ENCODE data around the gene ISX.

The ISX gene

GRCh38 chr22:35065796-35066218, at the start of gene ISX:
TSS of gene ISX (plus strand) at chr22:35066158. CDS start at chr22:35067088, 930 bp downstream.
- no peak for DNase-seq (ENCODE audit: low read depth)
- no peak for TF ChIP-seq CTCF (conservative IDR thresholded peaks at IDR 0.05; ENCODE audit: control insufficient read depth, insufficient read depth, low read depth, low read length)
- no peak within 1 kb of the TSS for H3K4me3 ChIP-seq (ENCODE audit: control insufficient read depth, low read depth, low read length)

GRCh38 chr22:35016909-35017308, 49.0 kb upstream of the ISX start:
- no peak overlapping the region for H3K4me3 ChIP-seq (ENCODE audit: control insufficient read depth, low read depth, low read length)
- TF ChIP-seq CTCF (conservative IDR thresholded peaks at IDR 0.05; ENCODE audit: control insufficient read depth, insufficient read depth, low read depth, low read length): no peak
- no peak for DNase-seq (ENCODE audit: low read depth)

- no peak for DNase-seq (ENCODE audit: low read depth)
- TF ChIP-seq CTCF (conservative IDR thresholded peaks at IDR 0.05; ENCODE audit: control insufficient read depth, insufficient read depth, low read depth, low read length): no peak
- H3K4me3 ChIP-seq (ENCODE audit: control insufficient read depth, low read depth, low read length): no peak overlapping the region
Measured at GRCh38 chr22:35018995-35019394, 47.0 kb upstream of the ISX start.

- no peak for DNase-seq (ENCODE audit: low read depth)
- no peak overlapping the region for H3K4me3 ChIP-seq (ENCODE audit: control insufficient read depth, low read depth, low read length)
- no peak for TF ChIP-seq CTCF (conservative IDR thresholded peaks at IDR 0.05; ENCODE audit: control insufficient read depth, insufficient read depth, low read depth, low read length)
Measured at GRCh38 chr22:35020517-35020916, 45.4 kb upstream of the ISX start.

- DNase-seq (ENCODE audit: low read depth): no peak
- TF ChIP-seq CTCF (conservative IDR thresholded peaks at IDR 0.05; ENCODE audit: control insufficient read depth, insufficient read depth, low read depth, low read length): no peak
- no peak overlapping the region for H3K4me3 ChIP-seq (ENCODE audit: control insufficient read depth, low read depth, low read length)
Measured at GRCh38 chr22:35021161-35021560, 44.8 kb upstream of the ISX start.

GRCh38 chr22:35022291-35022690, 43.7 kb upstream of the ISX start:
- no peak for TF ChIP-seq CTCF (conservative IDR thresholded peaks at IDR 0.05; ENCODE audit: control insufficient read depth, insufficient read depth, low read depth, low read length)
- DNase-seq (ENCODE audit: low read depth): no peak
- no peak overlapping the region for H3K4me3 ChIP-seq (ENCODE audit: control insufficient read depth, low read depth, low read length)
